Mesenchymal stem cell (in vitro differentiated cells and primary cell): ENCODE measurements around the gene FOXN4.

Experiments used
- DNase-seq: peaks from one replicate; pipeline ENCODE4 v3.0.0-alpha.2; 2013
- H2AFZ ChIP-seq: one replicate; pipeline ENCODE4 v1.6.1; 2013; ENCODE audit warnings: low read depth, mild to moderate bottlenecking, control low read depth, inconsistent platforms, low read length, moderate library complexity
- H2AK5ac ChIP-seq: 2 replicates; pipeline ENCODE4 v1.6.1; 2013; ENCODE audit warnings: low read length, moderate library complexity, mild to moderate bottlenecking, inconsistent platforms; ENCODE audit not compliant: severe bottlenecking
- H2BK120ac ChIP-seq: one replicate; pipeline ENCODE4 v1.6.1; 2013; ENCODE audit warnings: low read depth, mild to moderate bottlenecking, inconsistent platforms, low read length, moderate library complexity
- H2BK12ac ChIP-seq, 2 experiments: one replicate each; pipeline ENCODE4 v1.6.1; 2013; ENCODE audit warnings: inconsistent platforms in 2 of 2, low read length in 2 of 2, mild to moderate bottlenecking in 2 of 2, moderate library complexity in 2 of 2, control low read depth in 1 of 2
- H2BK15ac ChIP-seq: one replicate; pipeline ENCODE4 v1.6.1; 2013; ENCODE audit warnings: mild to moderate bottlenecking, low read depth, inconsistent platforms; ENCODE audit not compliant: poor library complexity, severe bottlenecking
- H2BK5ac ChIP-seq: 2 replicates; pipeline ENCODE4 v1.6.1; 2013; ENCODE audit warnings: low read depth, mild to moderate bottlenecking, low read length, control low read depth, inconsistent platforms; ENCODE audit not compliant: poor library complexity, severe bottlenecking
- H3K14ac ChIP-seq, 2 experiments: one replicate each; pipeline ENCODE4 v1.6.1; 2013; ENCODE audit warnings: inconsistent platforms in 2 of 2, low read length in 2 of 2, control low read depth in 1 of 2, mild to moderate bottlenecking in 1 of 2, moderate library complexity in 1 of 2
- H3K18ac ChIP-seq, 2 experiments: one replicate each; pipeline ENCODE4 v1.6.1; 2013; ENCODE audit warnings: inconsistent platforms in 2 of 2, low read length in 2 of 2, control low read depth in 1 of 2, low read depth in 1 of 2, mild to moderate bottlenecking in 1 of 2
- H3K23ac ChIP-seq, 2 experiments: one replicate each; pipeline ENCODE4 v1.6.1; 2013; ENCODE audit warnings: inconsistent platforms in 2 of 2, low read length in 2 of 2, mild to moderate bottlenecking in 2 of 2, moderate library complexity in 2 of 2, control low read depth in 1 of 2
- H3K27ac ChIP-seq: 2 replicates; pipeline ENCODE4 v1.5.1; 2013; ENCODE audit warnings: mild to moderate bottlenecking, moderate library complexity, low read length, control low read depth, inconsistent platforms; ENCODE audit not compliant: poor library complexity, severe bottlenecking
- H3K27me3 ChIP-seq, 2 experiments: 2 replicates each; pipeline versions ENCODE4 v1.6.1 to v1.7.0; 2013; ENCODE audit warnings: low read length in 2 of 2, mild to moderate bottlenecking in 2 of 2, moderate library complexity in 2 of 2, control low read depth in 1 of 2, inconsistent platforms in 1 of 2; ENCODE audit not compliant: control insufficient read depth in 1 of 2, insufficient read depth in 1 of 2
- H3K36me3 ChIP-seq, 2 experiments: 2 replicates each; pipeline versions ENCODE4 v1.6.1 to v1.7.0; 2013; ENCODE audit warnings: low read length in 2 of 2, control low read depth in 1 of 2, inconsistent platforms in 1 of 2, low read depth in 1 of 2, mild to moderate bottlenecking in 1 of 2; ENCODE audit not compliant: insufficient read depth in 2 of 2, control insufficient read depth in 1 of 2
- H3K4ac ChIP-seq, 2 experiments: one replicate each; pipeline ENCODE4 v1.6.1; 2013; ENCODE audit warnings: inconsistent platforms in 2 of 2, low read length in 2 of 2, mild to moderate bottlenecking in 2 of 2, moderate library complexity in 2 of 2, control low read depth in 1 of 2, low read depth in 1 of 2
- H3K4me1 ChIP-seq: 2 replicates; pipeline ENCODE4 v1.6.1; 2013; ENCODE audit warnings: low read depth, low read length, control low read depth; ENCODE audit not compliant: control insufficient read depth, insufficient read depth
- H3K4me2 ChIP-seq: 2 replicates; pipeline ENCODE4 v1.6.1; 2013; ENCODE audit warnings: low read length, mild to moderate bottlenecking, inconsistent platforms; ENCODE audit not compliant: poor library complexity, severe bottlenecking
- H3K4me3 ChIP-seq, 2 experiments: 2 replicates each; pipeline versions ENCODE4 v1.5.1 to v1.7.0; 2013; ENCODE audit warnings: low read length in 2 of 2, mild to moderate bottlenecking in 2 of 2, control low read depth in 1 of 2, low read depth in 1 of 2; ENCODE audit not compliant: insufficient read depth in 1 of 2
- H3K79me1 ChIP-seq: replicated peaks from 2 replicates; pipeline ENCODE4 v1.6.1; 2013; ENCODE audit warnings: mild to moderate bottlenecking, control low read depth, low read length, inconsistent platforms; ENCODE audit not compliant: poor library complexity, severe bottlenecking
- H3K9ac ChIP-seq: 2 replicates; pipeline ENCODE4 v1.7.0; 2013; ENCODE audit warnings: mild to moderate bottlenecking, low read length, moderate library complexity
- H3K9me3 ChIP-seq: 2 replicates; pipeline ENCODE4 v1.7.0; 2013; ENCODE audit warnings: mild to moderate bottlenecking, low read length; ENCODE audit not compliant: control insufficient read depth
- H4K8ac ChIP-seq: one replicate; pipeline ENCODE4 v1.6.1; 2013; ENCODE audit warnings: inconsistent platforms, mild to moderate bottlenecking, low read length, moderate library complexity
- H4K91ac ChIP-seq: one replicate; pipeline ENCODE4 v1.6.1; 2013; ENCODE audit warnings: mild to moderate bottlenecking, low read length, inconsistent platforms
- WGBS: methylation state at CpG from one replicate; pipeline ENCODE4 v1.1.7; 2013; ENCODE audit warnings: mixed read lengths; 5-methylcytosine and 5-hydroxymethylcytosine counted together

FOXN4 gene

DNA sequence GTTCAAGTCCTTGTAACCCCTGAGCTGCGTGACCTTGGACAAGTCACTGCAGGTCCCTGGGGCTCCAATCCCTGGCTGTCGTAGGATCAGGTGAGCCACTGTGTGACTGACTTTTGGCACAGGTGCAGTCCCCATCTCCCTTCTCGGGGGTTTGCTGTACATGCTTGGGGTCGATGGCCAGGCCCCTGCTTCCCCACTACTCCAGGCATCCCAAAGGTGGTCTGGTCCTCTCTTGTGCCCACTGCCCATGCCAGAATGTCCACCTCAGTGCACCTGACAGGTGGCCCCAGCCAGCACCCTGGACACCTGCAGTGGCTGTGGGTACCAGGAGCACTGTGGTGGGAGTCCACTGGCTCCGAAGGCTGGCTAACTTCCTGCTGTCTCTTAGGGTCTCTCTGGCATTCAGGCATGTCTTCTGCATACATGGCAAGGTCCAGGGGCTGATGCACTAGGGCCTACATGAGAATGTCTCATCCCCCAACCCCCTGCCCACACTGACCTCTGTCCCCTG, 14.7 kb downstream of the FOXN4 start:
- no peak overlapping the region for H3K23ac ChIP-seq
- H3K9ac ChIP-seq: no peak overlapping the region
- peaks cover 42 to 69% of the 10 kb centered on the region in 2 experiments for H3K27me3 ChIP-seq
- H2BK5ac ChIP-seq: no peak overlapping the region
- no peak overlapping the region for H2AK5ac ChIP-seq
- H3K4me1 ChIP-seq: peaks cover 5% of the 10 kb centered on the region
- no peak overlapping the region for H3K27ac ChIP-seq
- no peak overlapping the region for H3K4ac ChIP-seq
- H4K8ac ChIP-seq: no peak overlapping the region
- no peaks in the 10 kb centered on the region for H3K79me1 ChIP-seq
- no peak overlapping the region for H2BK15ac ChIP-seq
- H4K91ac ChIP-seq: no peak overlapping the region
- no peak overlapping the region for H2BK12ac ChIP-seq
- no peak overlapping the region for H3K4me3 ChIP-seq
- no peak overlapping the region for H3K18ac ChIP-seq
- H3K4me2 ChIP-seq: no peak overlapping the region
- H3K9me3 ChIP-seq: no peaks in the 10 kb centered on the region
- H2AFZ ChIP-seq: no peak overlapping the region
- no peaks in the 10 kb centered on the region for H3K36me3 ChIP-seq
- H3K14ac ChIP-seq: no peak overlapping the region
- WGBS: 81% methylated on average over 5 of the region's 5 CpGs
- no peak for DNase-seq
- H2BK120ac ChIP-seq: no peak overlapping the region

GRCh38 chr12:109293106-109293505, 16.0 kb downstream of the FOXN4 start:
- Histone ChIP-seq H3K4me2 (no peak overlapping the region), H4K8ac (no peak overlapping the region), H3K4ac (no peak overlapping the region), H3K9ac (no peak overlapping the region), H3K23ac (no peak overlapping the region), H3K27ac (no peak overlapping the region), H3K4me1 (peaks cover 5% of the 10 kb centered on the region), H4K91ac (no peak overlapping the region), H3K27me3 (peaks cover 42 to 73% of the 10 kb centered on the region in 2 experiments), H2AFZ (no peak overlapping the region), H3K36me3 (no peaks in the 10 kb centered on the region), H2BK12ac (no peak overlapping the region), H2AK5ac (no peak overlapping the region), H2BK120ac (no peak overlapping the region), H3K79me1 (no peaks in the 10 kb centered on the region), H2BK5ac (no peak overlapping the region), H3K14ac (no peak overlapping the region), H3K4me3 (no peak overlapping the region), H3K9me3 (no peaks in the 10 kb centered on the region), H2BK15ac (no peak overlapping the region), H3K18ac (no peak overlapping the region)
- 76% methylated on average over 3 of the region's 3 CpGs for WGBS
- no peak for DNase-seq

GRCh38 chr12:109292342-109292711, 16.8 kb downstream of the FOXN4 start:
- Histone ChIP-seq H3K4me3 (no peak overlapping the region), H3K27me3 (peaks cover 42 to 80% of the 10 kb centered on the region in 2 experiments), H2AK5ac (no peak overlapping the region), H3K9ac (no peak overlapping the region), H3K4me1 (peaks cover 5% of the 10 kb centered on the region), H3K14ac (no peak overlapping the region), H3K23ac (no peak overlapping the region), H3K18ac (no peak overlapping the region), H3K36me3 (no peaks in the 10 kb centered on the region), H3K9me3 (no peaks in the 10 kb centered on the region), H2BK15ac (no peak overlapping the region), H2BK120ac (no peak overlapping the region), H4K8ac (no peak overlapping the region), H3K27ac (no peak overlapping the region), H3K79me1 (no peaks in the 10 kb centered on the region), H3K4me2 (no peak overlapping the region), H2AFZ (no peak overlapping the region), H4K91ac (no peak overlapping the region), H2BK12ac (no peak overlapping the region), H2BK5ac (no peak overlapping the region), H3K4ac (no peak overlapping the region)
- 83% methylated on average over 4 of the region's 5 CpGs for WGBS
- no peak for DNase-seq

- Histone ChIP-seq H3K23ac (peak overlapping the region in 1 of 2 experiments; percentile 43), H3K4ac (no peak overlapping the region), H2AFZ (peak overlapping the region; percentile 70), H3K4me3 (peak overlapping the region in 1 of 2 experiments; percentile 51), H3K27ac (no peak overlapping the region), H3K36me3 (no peaks in the 10 kb centered on the region), H2BK15ac (no peak overlapping the region), H3K4me1 (peaks cover 5% of the 10 kb centered on the region), H3K18ac (no peak overlapping the region), H2AK5ac (no peak overlapping the region), H3K4me2 (no peak overlapping the region), H3K79me1 (no peaks in the 10 kb centered on the region), H2BK120ac (no peak overlapping the region), H3K9me3 (no peaks in the 10 kb centered on the region), H3K9ac (peak overlapping the region; percentile 79), H2BK12ac (no peak overlapping the region), H4K91ac (no peak overlapping the region), H2BK5ac (no peak overlapping the region), H3K14ac (peak overlapping the region in 1 of 2 experiments; percentile 18), H3K27me3 (peaks cover 42 to 79% of the 10 kb centered on the region in 2 experiments), H4K8ac (no peak overlapping the region)
- 39% methylated on average over 30 of the region's 31 CpGs for WGBS
- DNase-seq: peak; percentile 8
Measured at GRCh38 chr12:109291521-109292341, 17.4 kb downstream of the FOXN4 start.
